Measurements from ENCODE around the gene BCL2L13.
"Not testable (repeated sequence)": the region's sequence is repeated elsewhere in the genome, so short reads cannot be mapped to it uniquely, and the experiment has no call there.

BCL2L13 gene

DNA sequence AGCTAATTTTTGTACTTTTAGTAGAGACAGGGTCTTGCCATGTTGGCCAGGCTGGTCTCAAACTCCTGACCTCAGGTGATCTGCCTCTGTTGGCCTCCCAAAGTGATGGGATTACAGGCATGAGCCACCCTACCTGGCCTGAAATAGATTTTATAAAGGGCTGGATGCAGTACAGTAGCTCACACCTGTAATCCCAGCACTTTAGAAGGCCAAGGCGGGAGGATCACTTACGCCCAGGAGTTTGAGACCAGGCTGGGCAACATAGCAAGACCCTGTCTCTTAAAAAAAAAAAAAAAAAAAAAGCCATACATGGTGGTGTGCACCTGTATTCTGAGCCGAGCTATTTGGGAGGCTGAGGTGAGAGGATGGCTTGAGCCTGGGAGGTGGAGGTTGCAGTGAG lies 59.7 kb downstream of the BCL2L13 start:
- DNase-seq, result not testable (repeated sequence)

- no peak for DNase-seq
These were observed 60.4 kb downstream of the BCL2L13 start for GRCh38 chr22:17698948-17699347.

- DNase-seq, result no peak
These were observed 61.3 kb downstream of the BCL2L13 start for GRCh38 chr22:17699696-17700340.

DNA sequence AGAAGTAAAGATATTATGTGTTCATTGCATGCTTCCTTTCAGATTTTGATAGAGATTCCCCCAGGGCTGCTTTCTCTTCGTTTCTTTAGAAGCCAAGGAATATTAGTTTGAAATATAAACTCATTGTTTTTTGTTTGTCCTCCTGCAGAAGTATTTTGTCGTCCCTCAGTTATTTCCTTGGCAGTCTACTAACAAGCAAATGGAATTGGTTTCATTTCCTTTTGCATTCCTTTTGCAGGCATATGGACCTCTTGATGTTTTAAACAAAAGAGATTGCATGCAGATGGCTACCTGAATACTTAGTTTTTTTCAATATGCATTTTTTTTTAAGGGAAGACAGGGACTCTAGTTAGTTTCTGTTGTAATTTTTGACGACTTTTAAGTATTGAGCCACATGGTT lies 62.2 kb downstream of the BCL2L13 start:
- no peak for DNase-seq

- DNase-seq, result no peak
These were observed 65.3 kb downstream of the BCL2L13 start for GRCh38 chr22:17703811-17704210.

- no peak for DNase-seq
These were observed 67.0 kb downstream of the BCL2L13 start for GRCh38 chr22:17705546-17705945.

- peak; percentile 75 for DNase-seq
These were observed 67.7 kb downstream of the BCL2L13 start for GRCh38 chr22:17705951-17706900.

GRCh38 chr22:17706947-17707346 lies 68.4 kb downstream of the BCL2L13 start:
- no peak for DNase-seq

- DNase-seq, result no peak
These were observed 69.0 kb downstream of the BCL2L13 start for GRCh38 chr22:17707526-17707925.

DNA sequence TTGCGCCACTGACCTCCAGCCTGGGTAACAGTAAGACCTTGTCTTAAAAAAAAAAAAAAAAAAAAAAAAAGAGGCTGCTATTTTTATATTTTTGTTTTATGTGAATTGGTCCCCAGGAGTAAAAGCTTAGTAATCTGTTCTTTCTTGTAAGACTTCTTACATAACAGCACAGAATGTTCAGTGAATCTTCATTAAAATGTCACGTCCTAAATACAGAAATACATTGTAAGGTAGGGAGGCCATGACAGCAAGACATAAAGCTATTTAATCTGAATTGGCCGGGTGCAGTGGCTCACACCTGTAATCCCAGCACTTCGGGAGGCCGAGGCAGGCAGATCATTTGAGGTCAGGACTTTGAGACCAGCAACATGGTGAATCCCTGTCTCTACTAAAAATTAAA lies 71.5 kb downstream of the BCL2L13 start:
- no peak for DNase-seq

DNA sequence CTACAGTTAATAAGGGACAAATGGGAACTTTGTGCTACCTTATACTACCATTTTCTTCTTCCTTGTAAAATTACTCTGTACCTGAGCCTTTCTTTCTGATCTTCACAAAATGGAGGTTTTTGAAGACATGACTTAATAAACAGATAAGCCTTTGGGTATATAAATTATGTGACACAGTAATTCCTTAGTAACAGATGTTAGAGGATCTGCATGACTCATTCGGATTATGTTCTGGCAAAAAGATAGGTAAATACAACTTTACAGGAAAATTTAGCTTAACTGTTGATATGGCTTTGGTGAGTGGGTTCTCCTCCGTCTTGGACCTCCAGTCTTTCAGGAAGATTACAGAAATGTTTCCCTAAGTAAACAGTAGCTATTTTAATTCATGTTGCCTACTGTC lies 73.9 kb downstream of the BCL2L13 start:
- no peak for DNase-seq

GRCh38 chr22:17716529-17716928 lies 78.0 kb downstream of the BCL2L13 start:
- no peak for DNase-seq

DNA sequence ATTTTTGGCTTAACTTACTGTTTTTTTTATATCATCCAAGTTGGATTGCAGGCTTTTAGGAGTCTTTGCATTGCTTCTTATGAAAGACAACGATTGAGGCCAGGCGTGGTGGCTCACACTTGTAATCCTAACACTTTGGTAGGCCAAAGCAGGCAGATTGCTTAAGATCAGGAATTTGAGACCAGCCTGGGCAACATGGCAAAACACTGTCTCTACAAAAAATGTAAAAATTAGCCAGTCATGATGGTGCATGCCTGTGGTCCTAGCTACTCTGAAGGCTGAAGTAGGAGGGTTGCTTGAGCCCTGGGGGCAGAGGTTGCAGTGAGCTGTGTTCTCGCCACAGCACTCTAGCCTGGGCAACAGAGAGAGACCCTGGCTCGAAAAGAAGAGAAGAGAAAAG lies 79.2 kb downstream of the BCL2L13 start:
- DNase-seq, result no peak

DNA sequence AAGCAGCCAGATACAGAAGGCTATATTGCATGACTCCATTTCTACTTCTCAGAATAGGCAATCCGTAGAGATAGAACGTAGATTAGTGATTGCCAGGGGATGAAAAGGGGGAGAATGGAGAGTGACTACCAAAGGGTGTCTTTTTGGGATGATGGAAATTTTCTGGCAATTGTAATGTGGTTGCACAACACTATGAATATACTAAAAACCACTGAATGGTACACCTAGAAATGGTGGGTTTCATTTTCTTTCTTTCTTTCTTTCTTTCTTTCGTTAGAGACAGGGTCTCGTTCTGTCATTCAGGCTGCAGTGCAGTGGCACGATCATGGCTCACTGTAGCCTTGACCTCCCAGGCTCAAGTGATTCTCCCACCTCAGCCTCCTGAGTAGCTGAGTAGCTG lies 81.4 kb downstream of the BCL2L13 start:
- no peak for DNase-seq

DNA sequence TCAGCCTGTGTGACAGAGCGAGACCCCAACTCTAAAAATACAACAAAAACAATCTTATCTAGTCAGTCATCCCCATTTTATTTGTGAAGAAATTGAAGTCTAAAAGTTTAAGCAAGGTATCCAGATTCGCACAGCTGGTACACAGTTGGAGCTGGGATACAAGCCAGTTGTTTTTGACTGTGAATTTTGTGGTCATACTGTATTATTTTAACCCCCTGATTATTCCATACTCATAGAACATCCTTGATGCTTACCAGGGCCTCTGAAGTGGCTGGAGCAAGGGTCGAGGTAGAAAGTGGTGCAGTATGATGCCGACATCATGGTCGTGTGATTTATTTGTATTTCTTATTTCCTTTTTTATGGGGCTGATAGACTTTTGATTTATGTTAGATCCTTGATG lies 85.7 kb downstream of the BCL2L13 start:
- DNase-seq, result no peak

DNA sequence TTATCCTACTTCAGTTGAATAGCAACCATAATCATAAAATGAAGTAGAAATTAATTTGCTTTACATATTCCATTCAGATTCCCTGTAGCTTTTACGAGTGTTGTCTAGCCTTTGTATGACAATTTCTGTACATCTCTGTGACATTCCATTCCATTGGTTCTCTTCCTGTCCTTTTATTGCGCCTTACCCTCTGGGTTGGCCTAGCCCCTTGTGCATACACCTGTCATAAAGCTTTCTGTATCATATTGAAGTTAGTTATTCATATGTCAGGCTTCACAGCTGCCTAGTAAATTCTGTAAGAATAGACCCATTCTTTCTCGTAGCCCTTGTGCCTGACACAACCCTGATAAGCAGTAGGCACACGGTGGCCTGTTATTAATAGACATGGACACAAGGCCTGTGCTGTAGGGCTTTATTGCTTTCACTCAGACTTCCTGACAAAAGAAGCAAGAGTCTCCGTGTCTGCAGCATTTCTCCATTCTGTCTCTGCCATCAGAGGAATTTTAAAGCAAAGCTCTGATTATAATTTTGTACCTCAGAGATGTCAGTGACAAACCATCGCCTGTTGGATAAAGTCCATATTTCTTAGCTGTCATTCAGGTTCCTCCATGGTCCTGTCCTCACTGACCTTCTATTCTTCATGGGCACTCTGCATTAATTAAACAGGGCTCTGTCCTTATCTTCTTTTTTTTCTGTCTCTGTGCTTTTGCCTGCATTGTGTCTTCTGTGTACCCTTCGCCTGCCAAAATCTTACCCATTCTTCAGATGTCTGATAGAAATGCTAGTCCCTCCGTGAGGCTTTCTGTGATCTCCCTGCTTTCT lies 86.3 kb downstream of the BCL2L13 start:
- no peak for DNase-seq

- no peak for DNase-seq
These were observed 86.9 kb downstream of the BCL2L13 start for GRCh38 chr22:17725500-17725796.

GRCh38 chr22:17726006-17726927 lies 87.7 kb downstream of the BCL2L13 start:
- DNase-seq, result no peak

DNA sequence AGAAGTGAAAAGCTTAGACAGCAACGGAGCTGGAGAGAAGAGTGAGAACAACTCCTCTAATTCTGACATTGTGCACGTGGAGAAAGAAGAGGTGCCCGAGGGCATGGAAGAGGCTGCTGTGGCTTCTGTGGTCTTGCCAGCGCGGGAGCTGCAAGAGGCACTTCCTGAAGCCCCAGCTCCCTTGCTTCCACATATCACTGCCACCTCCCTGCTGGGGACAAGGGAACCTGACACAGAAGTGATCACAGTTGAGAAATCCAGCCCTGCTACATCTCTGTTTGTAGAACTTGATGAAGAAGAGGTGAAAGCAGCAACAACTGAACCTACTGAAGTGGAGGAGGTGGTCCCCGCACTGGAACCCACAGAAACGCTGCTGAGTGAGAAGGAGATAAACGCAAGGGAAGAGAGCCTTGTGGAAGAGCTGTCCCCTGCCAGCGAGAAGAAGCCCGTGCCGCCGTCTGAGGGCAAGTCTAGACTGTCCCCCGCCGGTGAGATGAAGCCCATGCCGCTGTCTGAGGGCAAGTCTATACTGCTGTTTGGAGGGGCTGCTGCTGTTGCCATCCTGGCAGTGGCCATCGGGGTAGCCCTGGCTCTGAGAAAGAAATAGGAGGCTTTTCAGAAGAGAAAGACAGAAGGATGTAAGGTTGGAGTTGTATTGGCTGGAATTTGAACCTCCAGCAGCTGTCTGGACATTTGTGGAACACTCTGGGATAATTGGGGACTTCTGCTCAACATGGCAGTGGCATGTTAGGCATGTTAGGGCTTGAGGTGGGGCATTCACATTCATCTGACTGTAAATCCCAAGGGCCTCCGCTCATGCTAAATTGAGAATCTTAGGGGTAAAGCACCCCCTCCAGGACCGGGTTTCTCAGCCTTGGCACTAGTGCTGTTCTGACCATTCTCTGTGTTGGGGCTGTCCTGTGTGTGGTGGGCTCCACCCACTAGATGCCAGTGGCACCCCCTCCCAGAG lies 88.7 kb downstream of the BCL2L13 start:
- no peak for DNase-seq

DNA sequence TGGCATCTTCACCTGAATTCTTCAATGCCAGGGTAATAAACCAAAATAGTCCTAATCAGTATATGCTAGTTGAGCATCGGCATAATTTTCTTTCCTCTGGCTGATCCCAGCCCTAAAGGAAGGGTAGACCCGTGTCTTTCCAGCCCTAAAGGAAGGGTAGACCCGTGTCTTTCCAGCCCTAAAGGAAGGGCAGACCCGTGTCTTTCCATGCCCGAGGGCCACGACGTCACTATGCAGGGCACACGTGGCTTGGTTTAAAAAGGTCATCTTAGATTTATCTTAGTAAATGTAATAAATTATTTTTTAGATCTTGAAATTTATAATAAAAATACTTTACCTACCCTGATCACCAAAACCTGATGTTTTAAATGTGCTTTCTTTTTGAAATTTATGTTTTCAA lies 90.2 kb downstream of the BCL2L13 start:
- no peak for DNase-seq

DNA sequence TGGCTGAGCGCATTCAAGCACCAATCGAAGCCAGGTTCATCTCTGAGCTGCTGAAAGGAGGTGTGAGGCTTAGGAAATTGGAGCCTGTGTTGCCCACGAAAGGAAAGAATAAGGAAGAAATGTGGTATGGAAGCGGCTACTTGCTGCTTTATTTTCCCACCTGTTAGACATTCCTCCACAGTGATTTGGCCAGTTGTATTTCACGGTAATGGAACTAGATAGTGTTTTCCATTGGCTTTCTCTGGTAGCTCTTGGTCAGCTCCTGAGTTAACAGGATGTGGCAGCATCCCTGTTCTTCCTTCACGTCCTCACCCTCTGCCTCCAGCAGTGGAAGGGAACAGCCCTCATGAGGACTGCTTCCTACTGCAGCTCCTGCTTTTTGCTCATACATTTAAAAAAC lies 91.0 kb downstream of the BCL2L13 start:
- no peak for DNase-seq

Measured in SHP77 (cell line).